ENCODE data around the gene PRPSAP2.

GRCh38 chr17:18961634-18962493, 103.9 kb downstream of the PRPSAP2 start:
- TF ChIP-seq CTCF (IDR thresholded peaks at IDR 0.05) (no peak), EP300 (IDR thresholded peaks at IDR 0.05) (no peak), POLR2AphosphoS5 (IDR thresholded peaks at IDR 0.05) (no peak)

Measured in gastroesophageal sphincter (tissue), 3 donors.